Fibroblast of skin of right biceps (primary cell): ENCODE measurements around the gene DAB1.
A peak's percentile ranks its signal among the peaks of the same experiment; 100 is the strongest.

ENCODE experiments used
- DNase-seq: peaks from one replicate; pipeline ENCODE4 v3.0.0-alpha.2; 2013

The DAB1 gene

DNA sequence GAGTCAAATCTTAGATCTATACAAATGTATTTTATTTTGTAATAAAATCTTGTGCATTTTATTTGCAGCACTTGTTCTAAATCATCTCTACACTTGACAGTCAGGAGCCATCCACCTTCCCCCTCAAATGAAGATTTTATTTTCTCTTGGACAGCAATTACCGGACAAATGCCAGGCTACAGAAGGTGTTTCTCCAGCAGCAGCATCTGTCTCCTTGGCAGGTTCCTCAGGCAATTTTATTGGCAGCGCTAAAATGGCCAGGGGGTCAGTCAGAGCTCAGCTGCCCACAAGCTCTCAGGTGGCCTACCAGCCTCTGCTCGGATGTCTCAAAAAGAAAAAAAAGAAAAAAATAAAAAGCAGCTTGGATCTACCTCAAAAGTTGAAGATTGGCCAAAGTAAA is 107.6 kb downstream of the DAB1 start:
- no peak for DNase-seq

DNA sequence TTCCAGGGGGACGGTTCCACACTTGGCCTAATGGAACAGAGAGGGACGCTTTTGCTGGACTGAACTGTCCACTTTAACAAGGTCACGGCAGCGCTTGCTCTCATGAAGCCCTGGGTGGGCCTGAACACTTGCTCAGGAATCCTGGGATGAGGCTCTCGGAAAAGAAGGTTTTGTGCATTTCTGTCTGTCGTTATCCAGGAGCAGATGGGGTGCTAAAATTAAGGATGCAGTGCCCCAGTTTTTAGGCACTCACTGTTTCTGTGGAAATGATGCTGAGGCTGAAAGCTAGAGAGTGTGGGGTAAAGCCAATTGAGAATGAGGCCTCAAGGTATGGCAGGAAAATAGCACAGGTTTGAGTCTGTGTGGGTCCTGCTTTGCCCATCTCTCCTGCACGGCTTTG is 111.0 kb downstream of the DAB1 start:
- no peak for DNase-seq

DNA sequence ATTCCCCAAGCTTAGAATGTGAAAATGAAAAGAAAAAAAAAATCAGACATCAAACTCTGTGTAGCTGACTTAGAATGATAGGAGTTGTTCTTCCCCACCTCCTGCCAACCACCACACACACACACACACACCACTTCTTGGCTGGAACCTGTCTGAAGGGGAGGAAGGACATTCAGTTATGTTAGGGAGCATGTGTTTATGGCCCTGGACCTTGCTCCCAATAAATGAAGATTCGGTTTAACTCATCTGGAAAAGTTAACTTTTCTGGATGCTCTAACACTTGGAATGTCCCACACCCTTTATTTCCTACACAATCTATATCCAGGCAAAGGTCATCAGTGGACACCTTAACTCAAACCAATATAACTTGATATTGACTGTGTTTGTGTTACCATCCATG is 112.4 kb downstream of the DAB1 start:
- no peak for DNase-seq

DNA sequence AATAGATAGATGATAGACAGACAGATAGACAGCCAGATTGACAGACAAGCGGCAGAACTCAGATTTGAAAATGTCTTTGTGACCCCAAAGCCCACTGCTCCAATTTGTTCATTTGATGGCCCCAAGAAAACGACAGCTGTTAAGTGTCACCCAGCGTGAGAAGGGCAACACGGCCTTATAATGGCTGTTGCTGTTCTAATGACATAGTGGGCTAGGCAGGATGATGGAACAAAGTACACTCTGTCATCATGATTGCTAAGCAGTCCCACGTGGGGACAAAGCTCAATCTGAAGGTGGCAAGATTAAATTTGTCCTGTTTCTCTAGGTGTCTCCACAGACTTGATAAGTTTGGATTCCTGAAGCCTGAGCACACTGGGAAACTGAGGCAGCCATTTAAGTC is 112.9 kb downstream of the DAB1 start:
- DNase-seq, result no peak

DNA sequence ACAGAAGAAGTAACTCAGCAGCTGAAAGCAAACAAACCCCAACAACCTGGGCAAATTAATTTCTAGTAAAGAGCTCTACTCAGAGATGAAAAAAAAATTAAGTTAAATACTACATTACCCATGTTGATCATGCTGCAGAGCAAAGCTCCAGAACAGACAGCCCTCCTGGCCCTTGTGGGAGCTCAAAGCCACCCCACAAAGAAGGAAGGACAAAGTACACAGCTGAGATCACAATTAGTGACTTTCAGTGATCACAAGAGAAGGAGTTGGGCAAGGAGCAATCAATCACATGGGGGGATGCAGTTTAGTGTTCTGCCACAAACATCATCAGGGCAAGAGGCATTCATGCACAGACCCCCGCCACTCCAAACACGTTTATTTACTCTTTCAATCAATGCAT is 114.2 kb downstream of the DAB1 start:
- no peak for DNase-seq

- DNase-seq, result peak; percentile 3
These were observed 116.3 kb downstream of the DAB1 start for GRCh38 chr1:57307392-57308170.

DNA sequence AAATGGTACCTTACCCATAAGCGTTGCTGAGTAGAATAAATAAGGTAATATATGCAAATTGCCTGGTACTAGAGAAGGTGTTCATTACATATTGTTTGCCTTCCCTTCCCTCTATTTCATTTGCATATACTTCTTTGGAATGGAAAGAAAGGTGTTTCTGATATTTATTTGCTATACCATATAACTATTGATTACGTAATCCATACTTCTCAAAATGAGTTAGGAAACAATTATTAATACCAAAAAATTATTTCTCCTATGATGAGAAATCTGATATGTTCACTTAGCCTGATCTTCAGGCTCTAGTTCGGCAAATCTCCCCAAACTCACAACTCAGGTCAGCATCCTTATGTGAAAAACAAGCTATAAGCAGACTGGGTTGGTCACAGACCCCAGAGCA is 119.3 kb downstream of the DAB1 start:
- DNase-seq, result no peak

GRCh38 chr1:57302812-57303596 is 120.9 kb downstream of the DAB1 start:
- DNase-seq, result no peak

- DNase-seq, result peak; percentile 7
These were observed 123.7 kb downstream of the DAB1 start for GRCh38 chr1:57300186-57300585.

GRCh38 chr1:57296726-57297250 is 127.1 kb downstream of the DAB1 start:
- no peak for DNase-seq

DNA sequence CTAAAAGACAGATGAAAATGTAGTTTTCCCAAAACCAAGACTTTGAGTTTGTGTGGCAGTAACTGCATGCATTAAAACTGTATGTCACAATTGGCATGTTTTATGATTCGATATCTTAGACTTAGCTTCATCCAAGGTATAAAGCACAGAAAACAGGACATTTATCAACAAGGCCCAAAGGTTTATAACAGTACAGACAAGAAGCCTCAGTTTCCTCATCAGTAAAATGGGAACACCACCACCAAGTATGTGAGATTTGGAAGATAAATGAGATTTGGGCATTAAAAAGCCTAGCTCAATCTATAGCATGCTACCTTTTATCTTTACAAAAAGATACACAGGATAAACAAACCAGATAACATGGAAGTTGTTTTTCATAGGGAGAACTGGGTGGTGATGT is 128.5 kb downstream of the DAB1 start:
- DNase-seq, result no peak

- DNase-seq, result no peak
These were observed 129.7 kb downstream of the DAB1 start for GRCh38 chr1:57294177-57294576.

GRCh38 chr1:57293214-57293613 is 130.6 kb downstream of the DAB1 start:
- no peak for DNase-seq

DNA sequence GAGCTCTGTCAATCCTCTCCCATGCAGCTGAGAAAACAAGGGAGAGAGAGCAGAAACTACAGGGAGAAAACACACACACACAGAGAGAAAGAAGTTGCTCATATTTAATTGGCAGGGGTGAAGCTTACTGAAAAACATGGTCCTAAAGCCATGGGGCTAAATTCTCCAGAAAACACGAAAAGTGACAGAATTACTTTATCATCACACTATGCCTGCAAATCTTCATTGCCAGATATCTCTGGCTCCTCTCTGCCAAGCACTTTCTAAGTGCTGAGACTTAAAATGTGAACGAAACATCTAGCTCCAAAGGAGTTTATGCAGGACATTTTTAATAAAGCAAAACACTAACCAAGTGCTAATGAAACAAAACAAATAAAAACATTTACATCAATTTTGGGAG is 134.1 kb downstream of the DAB1 start:
- no peak for DNase-seq

DNA sequence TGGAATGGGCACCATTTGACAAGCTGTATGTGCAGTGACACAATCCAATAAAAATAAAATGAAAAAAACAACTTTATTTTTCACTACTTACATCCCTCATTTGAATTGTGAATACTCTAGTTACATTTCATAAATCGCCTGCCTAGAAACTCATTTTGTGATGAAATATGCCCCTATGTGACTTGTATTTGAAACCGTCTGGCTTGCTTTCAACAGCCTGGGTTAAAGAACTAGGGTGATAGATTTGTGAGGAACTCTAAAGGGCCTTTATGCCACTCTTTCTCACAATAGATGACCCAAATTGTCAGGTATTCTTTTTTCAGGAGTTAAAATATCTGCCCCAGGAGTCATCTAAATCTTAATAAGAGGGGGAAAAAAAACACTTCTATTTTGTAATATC is 137.9 kb downstream of the DAB1 start:
- no peak for DNase-seq

DNA sequence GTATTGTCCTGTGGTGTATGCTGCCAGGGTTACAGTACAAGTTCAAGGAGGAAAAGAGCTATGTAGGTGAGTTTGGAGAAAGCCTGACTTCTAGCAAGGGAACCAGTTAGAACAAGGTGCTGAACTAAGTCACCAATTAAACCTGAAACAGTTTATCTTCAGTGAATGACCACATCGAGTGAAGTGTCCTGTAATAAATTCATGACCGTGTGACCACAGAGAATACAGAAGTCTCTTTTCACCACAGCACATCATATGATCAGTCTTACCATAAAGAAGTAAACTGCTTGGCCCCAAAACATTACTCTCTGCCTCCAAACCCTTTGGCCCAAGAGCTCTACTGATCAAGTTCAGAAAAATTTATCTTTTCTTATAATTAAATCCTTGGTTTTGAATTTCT is 141.4 kb downstream of the DAB1 start:
- DNase-seq, result no peak

DNA sequence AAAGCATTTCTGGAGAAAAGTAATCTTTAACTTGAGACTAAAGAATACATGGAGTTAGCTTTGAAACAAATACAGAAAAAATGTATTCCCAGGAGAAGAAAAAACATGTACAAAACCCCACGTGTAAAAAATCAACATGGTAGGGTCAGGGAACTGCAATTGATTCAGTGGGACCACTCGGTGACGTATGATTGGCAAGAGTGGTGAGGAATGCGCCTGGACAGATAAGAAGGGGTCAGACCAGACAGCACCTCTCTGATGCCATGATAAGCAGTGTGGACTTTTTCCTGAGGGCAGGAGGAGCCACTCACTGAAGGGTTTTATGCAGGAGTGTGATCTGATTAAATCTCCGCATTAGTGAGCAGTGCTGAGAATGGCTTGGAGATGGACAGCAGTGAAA is 142.5 kb downstream of the DAB1 start:
- no peak for DNase-seq

- no peak for DNase-seq
These were observed 143.8 kb downstream of the DAB1 start for GRCh38 chr1:57279909-57280666.

DNA sequence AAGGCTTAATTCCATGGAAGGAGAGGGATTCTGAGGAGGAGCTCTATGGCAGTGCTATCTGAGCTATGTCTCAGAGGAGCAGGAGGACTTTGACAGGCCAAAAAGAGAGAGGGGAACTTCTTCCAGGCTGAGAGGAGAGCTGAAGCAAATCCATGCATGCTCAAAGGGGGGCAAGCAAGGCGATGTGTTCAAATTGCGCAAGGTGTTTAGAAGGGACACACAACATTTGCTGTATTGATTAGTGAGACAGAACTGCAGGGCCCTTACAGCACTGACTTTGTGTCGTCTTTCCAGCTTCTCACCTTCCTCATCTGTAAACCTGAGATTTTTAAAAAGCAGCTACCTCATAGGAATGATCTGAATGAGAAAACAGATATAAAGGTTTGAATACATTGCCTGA is 145.3 kb downstream of the DAB1 start:
- no peak for DNase-seq

- DNase-seq, result no peak
These were observed 146.2 kb downstream of the DAB1 start for GRCh38 chr1:57277681-57278080.

- no peak for DNase-seq
These were observed 146.9 kb downstream of the DAB1 start for GRCh38 chr1:57276918-57277317.

- DNase-seq, result no peak
These were observed 151.3 kb downstream of the DAB1 start for GRCh38 chr1:57272601-57273000.

DNA sequence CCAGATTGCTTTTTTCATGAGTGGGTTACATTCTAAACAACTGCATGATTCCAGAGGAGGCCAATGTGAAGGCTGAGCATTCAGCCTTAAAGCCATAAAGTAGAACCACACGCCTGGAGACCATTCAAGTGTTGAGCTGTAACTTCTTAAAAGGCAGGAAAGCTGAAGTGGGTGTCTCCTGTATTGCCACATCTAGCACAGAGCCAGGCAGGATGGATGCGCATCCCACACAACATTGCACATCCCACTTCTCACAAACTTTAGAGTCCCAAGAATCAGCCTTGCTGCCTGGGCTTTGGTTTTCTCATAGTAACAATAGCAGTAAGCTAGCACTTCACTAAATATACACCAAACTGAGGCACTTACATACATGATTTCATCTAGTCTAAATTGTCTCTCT is 151.7 kb downstream of the DAB1 start:
- DNase-seq, result no peak
